ENCODE data around the gene PEMT. TPM values are rescaled to one million over a fixed set of nuclear protein-coding genes. Genes with fewer than 3 reads are reported as not detected.

Gene PEMT
- total and polyA plus RNA-seq, 2 experiments from 2014 or later: 54.8 to 55.2 TPM

GRCh38 chr17:17463821-17464220, 127.7 kb downstream of the PEMT start:
- H3K27ac ChIP-seq (ENCODE audit: low read depth): no peak overlapping the region
- H3K27ac Mint-ChIP-seq: no peak overlapping the region
- peaks cover 4% of the 10 kb centered on the region for H3K27me3 Mint-ChIP-seq (ENCODE audit: insufficient read depth, low read depth, poor library complexity)
- H3K36me3 ChIP-seq (ENCODE audit: insufficient read depth): no peaks in the 10 kb centered on the region
- no peak overlapping the region for H3K4me3 ChIP-seq
- H3K9me2 ChIP-seq (ENCODE audit: insufficient read depth): 0 out of 2 replicates have a peak, but pooled peaks cover 3% of the 10 kb centered on the region
- no peaks in the 10 kb centered on the region for H3K4me1 ChIP-seq (ENCODE audit: insufficient read depth)
- ATAC-seq (no peak), DNase-seq (ENCODE audit: low spot score) (no peak)
- no peak overlapping the region for H3K4me3 Mint-ChIP-seq
- H3K4me2 ChIP-seq: no peak overlapping the region
- H3K9me3 Mint-ChIP-seq: peaks cover 13% of the 10 kb centered on the region
- H4K20me1 ChIP-seq (replicated peaks; ENCODE audit: insufficient read depth): no peaks in the 10 kb centered on the region
- H3F3A ChIP-seq (replicated peaks; ENCODE audit: low read depth): no peaks in the 10 kb centered on the region
- no peaks in the 10 kb centered on the region for H3K27me3 ChIP-seq (ENCODE audit: insufficient read depth)
- H3K4me1 Mint-ChIP-seq: no peaks in the 10 kb centered on the region
- no peaks in the 10 kb centered on the region for H3K79me2 ChIP-seq (replicated peaks; ENCODE audit: insufficient read depth)
- H3K36me3 Mint-ChIP-seq (ENCODE audit: low read depth): peaks cover 5% of the 10 kb centered on the region; the same call in 2 of the 3 replicates
- TF ChIP-seq EZH2 (IDR thresholded peaks at IDR 0.05; ENCODE audit: low read depth, unreplicated experiment) (no peak), ZNF114 (CRISPR knock-in tag; IDR thresholded peaks at IDR 0.05) (no peak), REST (IDR thresholded peaks at IDR 0.05; ENCODE audit: unreplicated experiment) (no peak), STAT1 (IDR thresholded peaks at IDR 0.05; ENCODE audit: unreplicated experiment) (no peak), EZH2phosphoT487 (IDR thresholded peaks at IDR 0.05; ENCODE audit: unreplicated experiment) (no peak), NANOG (IDR thresholded peaks at IDR 0.05; ENCODE audit: borderline replicate concordance) (no peak), ZNF462 (CRISPR knock-in tag; IDR thresholded peaks at IDR 0.05) (no peak), CTCF (conservative IDR thresholded peaks at IDR 0.05; ENCODE audit: low read depth in 2 of 2) (no peak), ZNF331 (CRISPR knock-in tag; IDR thresholded peaks at IDR 0.05; ENCODE audit: low read depth) (no peak)
- H2AFZ ChIP-seq: no peak overlapping the region
